Activated effector memory CD4-positive, alpha-beta T cell treated with anti-CD3 and anti-CD28 coated beads, Interleukin-2, amount 50 U/mL, for 16 hours (primary cell): ENCODE data around the gene ALDH1B1.

ENCODE experiments used
- DNase-seq: peaks from one replicate; pipeline ENCODE4 v3.0.0-alpha.2; 2020

Gene ALDH1B1

GRCh38 chr9:38392235-38393127 is at the start of gene ALDH1B1:
TSS of gene ALDH1B1 (plus strand) at chr9:38392702. CDS start at chr9:38395749, 3,047 bp downstream.
- peak; percentile 88 for DNase-seq

GRCh38 chr9:38343037-38343436 is 49.5 kb upstream of the ALDH1B1 start:
- peak; percentile 37 for DNase-seq

GRCh38 chr9:38343552-38343951 is 49.0 kb upstream of the ALDH1B1 start:
- peak; percentile 41 for DNase-seq

GRCh38 chr9:38344566-38345324 is 47.8 kb upstream of the ALDH1B1 start:
- DNase-seq = peak; percentile 3

GRCh38 chr9:38345851-38346755 is 46.4 kb upstream of the ALDH1B1 start:
- peak; percentile 46 for DNase-seq

- DNase-seq = peak; percentile 34
Measured at GRCh38 chr9:38346811-38347210, 45.7 kb upstream of the ALDH1B1 start.

- peak; percentile 13 for DNase-seq
Measured at GRCh38 chr9:38347271-38347671, 45.2 kb upstream of the ALDH1B1 start.

GRCh38 chr9:38347946-38348345 is 44.6 kb upstream of the ALDH1B1 start:
- DNase-seq = peak; percentile 21

GRCh38 chr9:38350529-38350928 is 42.0 kb upstream of the ALDH1B1 start:
- DNase-seq = peak; percentile 9

- DNase-seq = peak; percentile 46
Measured at GRCh38 chr9:38352530-38353328, 39.8 kb upstream of the ALDH1B1 start.

GRCh38 chr9:38355115-38355514 is 37.4 kb upstream of the ALDH1B1 start:
- peak; percentile 45 for DNase-seq

GRCh38 chr9:38355517-38356120 is 36.9 kb upstream of the ALDH1B1 start:
- DNase-seq = peak; percentile 25

- peak; percentile 30 for DNase-seq
Measured at GRCh38 chr9:38356851-38357250, 35.7 kb upstream of the ALDH1B1 start.

- DNase-seq = peak; percentile 44
Measured at GRCh38 chr9:38357350-38358114, 35.0 kb upstream of the ALDH1B1 start.

- peak; percentile 25 for DNase-seq
Measured at GRCh38 chr9:38358390-38359296, 33.9 kb upstream of the ALDH1B1 start.

- no peak for DNase-seq
Measured at GRCh38 chr9:38359297-38359653, 33.2 kb upstream of the ALDH1B1 start.

- peak; percentile 14 for DNase-seq
Measured at GRCh38 chr9:38359689-38360385, 32.7 kb upstream of the ALDH1B1 start.

- DNase-seq = peak; percentile 25
Measured at GRCh38 chr9:38360839-38361472, 31.5 kb upstream of the ALDH1B1 start.
